ENCODE results near the gene TMEM205. TPM values are rescaled to one million over a fixed set of nuclear protein-coding genes. Genes with fewer than 3 reads are reported as not detected.
A peak's percentile ranks its signal among the peaks of the same experiment; 100 is the strongest.

Gene TMEM205
- polyA plus RNA-seq (2012; ENCODE audit: insufficient read depth, insufficient read length, low read depth), result 518 TPM

DNA sequence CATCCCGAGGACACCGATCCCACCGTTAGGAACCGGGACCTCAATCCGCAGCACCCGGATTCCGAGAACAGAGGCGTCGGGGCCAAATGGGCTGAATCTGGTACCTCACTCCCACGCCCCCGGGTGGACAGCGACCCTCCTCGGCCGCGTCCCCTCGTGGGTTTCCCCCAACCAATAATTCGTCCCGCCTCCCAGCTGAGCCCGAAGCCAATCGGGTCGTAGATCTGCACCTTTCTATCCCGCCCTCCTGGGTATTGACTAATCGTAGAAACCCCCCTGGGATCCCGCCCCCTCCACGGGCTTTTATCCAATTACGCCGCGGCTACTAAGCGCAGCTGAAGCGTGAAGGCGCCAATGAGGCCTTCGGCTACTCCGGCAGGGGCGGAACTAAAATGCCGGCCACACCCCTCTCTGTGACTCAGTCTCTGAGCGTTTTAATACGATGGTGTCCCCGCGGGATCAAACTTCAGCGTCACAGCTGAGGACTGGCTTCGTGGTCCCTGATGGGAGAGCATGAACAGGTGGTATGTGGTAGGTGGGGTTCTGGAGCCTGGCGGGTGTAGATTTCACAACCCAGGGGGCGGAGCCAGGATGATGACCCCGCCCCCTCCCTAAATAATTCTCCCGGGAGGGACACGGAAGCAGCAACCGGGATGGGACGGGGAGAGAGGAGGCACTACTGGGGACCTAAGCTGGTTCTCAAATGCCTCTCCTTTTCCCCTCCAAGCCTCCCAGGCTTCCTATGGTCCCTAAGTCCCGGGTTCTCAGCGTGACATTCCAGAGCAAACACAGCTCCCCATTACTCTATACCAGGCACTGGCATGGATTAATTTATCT is at the start of gene TMEM205, which contains the start of gene CCDC159:
TMEM205 (minus strand) TSS at position 165 of the 837 bp plus-strand sequence. CDS start 649 bp downstream, outside the sequence.
CCDC159 (plus strand) TSS at position 416 of the 837 bp plus-strand sequence; CDS start at position 504, 88 bp downstream.
- peak; percentile 99 for DNase-seq
- Histone ChIP-seq H3K9me3 (no peaks in the 10 kb centered on the region), H3K4me1 (no peaks in the 10 kb centered on the region; the same call in 1 of the 2 replicates), H3K27me3 (no peaks in the 10 kb centered on the region), H3K4me3 (ENCODE audit: low read depth, low read length) (peak within 1 kb of the TSS; percentile 88), H3K36me3 (peaks cover 4% of the 10 kb centered on the region; the same call in 1 of the 2 replicates)
- TF ChIP-seq, protein P1, sequence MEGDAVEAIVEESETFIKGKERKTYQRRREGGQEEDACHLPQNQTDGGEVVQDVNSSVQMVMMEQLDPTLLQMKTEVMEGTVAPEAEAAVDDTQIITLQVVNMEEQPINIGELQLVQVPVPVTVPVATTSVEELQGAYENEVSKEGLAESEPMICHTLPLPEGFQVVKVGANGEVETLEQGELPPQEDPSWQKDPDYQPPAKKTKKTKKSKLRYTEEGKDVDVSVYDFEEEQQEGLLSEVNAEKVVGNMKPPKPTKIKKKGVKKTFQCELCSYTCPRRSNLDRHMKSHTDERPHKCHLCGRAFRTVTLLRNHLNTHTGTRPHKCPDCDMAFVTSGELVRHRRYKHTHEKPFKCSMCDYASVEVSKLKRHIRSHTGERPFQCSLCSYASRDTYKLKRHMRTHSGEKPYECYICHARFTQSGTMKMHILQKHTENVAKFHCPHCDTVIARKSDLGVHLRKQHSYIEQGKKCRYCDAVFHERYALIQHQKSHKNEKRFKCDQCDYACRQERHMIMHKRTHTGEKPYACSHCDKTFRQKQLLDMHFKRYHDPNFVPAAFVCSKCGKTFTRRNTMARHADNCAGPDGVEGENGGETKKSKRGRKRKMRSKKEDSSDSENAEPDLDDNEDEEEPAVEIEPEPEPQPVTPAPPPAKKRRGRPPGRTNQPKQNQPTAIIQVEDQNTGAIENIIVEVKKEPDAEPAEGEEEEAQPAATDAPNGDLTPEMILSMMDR (IDR thresholded peaks at IDR 0.05; ENCODE audit: low read depth, low read length), result peak; percentile 24

DNA sequence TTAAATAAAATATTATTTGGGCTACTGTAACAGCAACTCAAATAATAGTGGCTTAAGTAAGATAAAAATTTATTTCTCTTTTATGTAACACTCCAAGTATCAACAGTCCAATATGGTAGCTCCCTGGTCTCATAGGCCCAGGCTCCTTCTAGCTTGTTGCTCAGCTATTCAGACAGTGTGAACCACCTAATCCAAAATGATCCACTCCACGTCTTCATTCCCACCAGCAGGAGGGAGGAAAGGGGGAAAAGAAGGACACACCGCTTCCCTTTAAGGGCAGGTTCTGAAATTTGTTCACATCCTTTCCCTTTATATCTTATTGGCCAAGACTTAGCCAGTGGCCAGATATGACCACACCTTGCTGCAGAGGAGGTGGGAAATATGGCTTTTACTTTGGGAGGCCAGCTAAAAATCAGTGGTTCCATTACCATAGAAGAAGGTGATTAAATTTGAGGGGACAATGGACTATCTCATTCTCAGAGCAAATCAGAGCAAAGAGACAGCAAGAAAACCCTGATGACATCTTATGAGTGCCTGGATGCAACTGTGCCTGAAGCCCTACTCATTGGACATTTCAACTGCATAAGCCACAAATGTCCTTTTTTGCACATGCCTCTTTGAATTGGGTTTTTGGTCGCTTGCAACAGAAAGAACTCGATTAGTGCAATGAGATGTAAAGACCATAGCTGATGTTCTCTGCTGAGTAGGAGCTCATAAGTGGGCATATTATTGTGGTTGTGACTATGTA is 45.0 kb upstream of the TMEM205 start:
- TF ChIP-seq, protein P1 (IDR thresholded peaks at IDR 0.05; ENCODE audit: low read depth, low read length), result no peak
- Histone ChIP-seq H3K4me1 (no peaks in the 10 kb centered on the region), H3K4me3 (ENCODE audit: low read depth, low read length) (no peak overlapping the region), H3K36me3 (no peaks in the 10 kb centered on the region), H3K27me3 (no peaks in the 10 kb centered on the region), H3K9me3 (no peaks in the 10 kb centered on the region)
- DNase-seq, result no peak

- H3K9me3 ChIP-seq, result no peaks in the 10 kb centered on the region
- H3K36me3 ChIP-seq, result no peaks in the 10 kb centered on the region
- H3K27me3 ChIP-seq, result no peaks in the 10 kb centered on the region
- DNase-seq, result no peak
- TF ChIP-seq, protein P1 (IDR thresholded peaks at IDR 0.05; ENCODE audit: low read depth, low read length), result no peak
- no peaks in the 10 kb centered on the region for H3K4me1 ChIP-seq
- no peak overlapping the region for H3K4me3 ChIP-seq (ENCODE audit: low read depth, low read length)
Observed at GRCh38 chr19:11390359-11390758, 44.3 kb upstream of the TMEM205 start.

DNA sequence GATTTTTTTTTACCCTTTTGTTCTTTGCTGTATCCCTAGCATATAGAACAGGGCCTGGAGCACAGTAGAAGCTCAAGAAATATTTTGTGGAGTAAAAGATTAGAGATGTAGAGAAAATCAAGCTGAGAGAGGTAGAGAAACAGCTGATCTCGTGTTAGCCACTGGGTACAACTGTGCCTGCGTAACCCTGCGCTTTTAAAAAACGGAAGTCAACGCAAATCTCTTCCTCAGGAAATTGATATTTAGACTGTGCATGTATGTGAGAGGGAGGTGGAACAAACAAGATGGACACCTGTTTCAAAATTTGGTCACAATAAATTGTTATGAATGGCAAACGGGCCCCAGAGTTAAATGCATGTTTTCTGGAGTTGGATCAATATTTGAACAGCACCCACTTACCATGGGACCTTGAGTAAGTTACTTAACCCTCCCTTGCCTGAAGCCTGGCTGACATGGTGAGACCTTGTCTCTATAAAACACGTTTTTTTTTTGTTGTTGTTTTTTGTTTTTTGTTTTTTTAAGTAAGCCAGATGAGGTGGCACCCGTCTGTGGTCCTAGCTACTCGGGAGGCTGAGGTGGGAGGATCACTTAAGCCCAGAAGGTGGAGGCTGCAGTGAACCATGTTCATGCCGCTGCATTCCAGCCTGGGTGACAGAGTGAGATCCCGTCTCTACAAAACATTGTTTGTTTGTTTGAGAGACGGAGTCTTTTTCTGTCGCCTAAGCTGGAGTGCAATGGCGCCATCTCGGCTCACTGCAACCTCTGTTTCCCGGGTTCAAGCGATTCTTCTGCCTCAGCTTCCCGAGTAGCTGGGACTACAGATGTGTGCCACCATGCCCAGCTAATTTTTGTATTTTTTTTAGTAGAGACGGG is 41.3 kb upstream of the TMEM205 start:
- DNase-seq, result no peak
- H3K4me3 ChIP-seq (ENCODE audit: low read depth, low read length), result no peak overlapping the region
- H3K4me1 ChIP-seq, result no peaks in the 10 kb centered on the region
- H3K36me3 ChIP-seq, result no peaks in the 10 kb centered on the region
- no peaks in the 10 kb centered on the region for H3K27me3 ChIP-seq
- H3K9me3 ChIP-seq, result no peaks in the 10 kb centered on the region
- TF ChIP-seq, protein P1 (IDR thresholded peaks at IDR 0.05; ENCODE audit: low read depth, low read length), result no peak

DNA sequence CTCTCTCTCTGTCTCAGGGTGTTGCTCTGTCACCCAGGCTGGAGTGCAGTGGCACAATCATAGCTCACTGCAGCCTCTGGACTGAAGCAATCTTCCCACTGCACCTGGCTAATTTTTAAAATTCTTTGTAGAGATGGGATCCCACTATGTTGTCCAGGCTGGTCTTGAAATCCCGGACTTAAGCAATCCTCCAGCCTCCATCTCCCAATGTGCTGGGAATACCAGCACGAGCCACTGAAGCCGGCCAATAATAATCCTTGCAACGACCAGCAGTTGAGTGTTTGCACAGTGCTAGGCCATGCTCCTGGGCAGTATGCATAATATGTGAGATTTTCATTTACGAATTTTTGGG is 38.7 kb upstream of the TMEM205 start:
- Histone ChIP-seq H3K27me3 (no peaks in the 10 kb centered on the region), H3K36me3 (no peaks in the 10 kb centered on the region), H3K4me1 (no peaks in the 10 kb centered on the region), H3K4me3 (ENCODE audit: low read depth, low read length) (no peak overlapping the region), H3K9me3 (no peaks in the 10 kb centered on the region)
- no peak for DNase-seq
- TF ChIP-seq, protein P1 (IDR thresholded peaks at IDR 0.05; ENCODE audit: low read depth, low read length), result no peak

Measured in BE2C (cell line).